ENCODE data around the gene ZFPM1. TPM values are rescaled to one million over a fixed set of nuclear protein-coding genes. Genes with fewer than 3 reads are reported as not detected.
"Not testable (repeated sequence)": the region's sequence is repeated elsewhere in the genome, so short reads cannot be mapped to it uniquely, and the experiment has no call there.

The ZFPM1 gene
- total RNA-seq, 1 donor from 2014 or later, result 1.7 TPM

DNA sequence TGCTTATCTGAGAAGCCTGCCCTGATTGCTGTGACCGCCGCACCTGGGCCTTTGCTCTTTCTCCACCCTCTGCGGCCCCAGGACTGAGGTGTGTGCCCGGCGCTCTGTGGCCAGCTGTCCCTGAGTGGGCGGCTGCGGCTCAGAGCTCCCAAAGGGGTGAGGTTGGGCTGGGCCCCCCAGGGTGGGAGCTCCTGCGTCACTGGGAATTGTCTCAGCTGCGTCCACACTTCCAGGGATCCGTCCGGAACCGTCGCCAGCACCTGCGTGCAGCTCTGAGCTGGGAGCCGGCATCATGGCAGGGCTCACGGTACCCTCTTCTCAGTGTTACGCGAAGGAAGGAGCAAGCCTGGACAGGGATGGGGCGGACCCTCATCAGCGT, 46.0 kb upstream of the ZFPM1 start:
- intact Hi-C loops (cut with DNase I), result no loop called here
- no peak for TF ChIP-seq POLR2AphosphoS5 (IDR thresholded peaks at IDR 0.05; ENCODE audit: insufficient read depth in 1 of 2, low read depth in 1 of 2)
- TF ChIP-seq POLR2A (IDR thresholded peaks at IDR 0.05), result no peak
- TF ChIP-seq, protein P1, sequence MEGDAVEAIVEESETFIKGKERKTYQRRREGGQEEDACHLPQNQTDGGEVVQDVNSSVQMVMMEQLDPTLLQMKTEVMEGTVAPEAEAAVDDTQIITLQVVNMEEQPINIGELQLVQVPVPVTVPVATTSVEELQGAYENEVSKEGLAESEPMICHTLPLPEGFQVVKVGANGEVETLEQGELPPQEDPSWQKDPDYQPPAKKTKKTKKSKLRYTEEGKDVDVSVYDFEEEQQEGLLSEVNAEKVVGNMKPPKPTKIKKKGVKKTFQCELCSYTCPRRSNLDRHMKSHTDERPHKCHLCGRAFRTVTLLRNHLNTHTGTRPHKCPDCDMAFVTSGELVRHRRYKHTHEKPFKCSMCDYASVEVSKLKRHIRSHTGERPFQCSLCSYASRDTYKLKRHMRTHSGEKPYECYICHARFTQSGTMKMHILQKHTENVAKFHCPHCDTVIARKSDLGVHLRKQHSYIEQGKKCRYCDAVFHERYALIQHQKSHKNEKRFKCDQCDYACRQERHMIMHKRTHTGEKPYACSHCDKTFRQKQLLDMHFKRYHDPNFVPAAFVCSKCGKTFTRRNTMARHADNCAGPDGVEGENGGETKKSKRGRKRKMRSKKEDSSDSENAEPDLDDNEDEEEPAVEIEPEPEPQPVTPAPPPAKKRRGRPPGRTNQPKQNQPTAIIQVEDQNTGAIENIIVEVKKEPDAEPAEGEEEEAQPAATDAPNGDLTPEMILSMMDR (IDR thresholded peaks at IDR 0.05), result no peak

DNA sequence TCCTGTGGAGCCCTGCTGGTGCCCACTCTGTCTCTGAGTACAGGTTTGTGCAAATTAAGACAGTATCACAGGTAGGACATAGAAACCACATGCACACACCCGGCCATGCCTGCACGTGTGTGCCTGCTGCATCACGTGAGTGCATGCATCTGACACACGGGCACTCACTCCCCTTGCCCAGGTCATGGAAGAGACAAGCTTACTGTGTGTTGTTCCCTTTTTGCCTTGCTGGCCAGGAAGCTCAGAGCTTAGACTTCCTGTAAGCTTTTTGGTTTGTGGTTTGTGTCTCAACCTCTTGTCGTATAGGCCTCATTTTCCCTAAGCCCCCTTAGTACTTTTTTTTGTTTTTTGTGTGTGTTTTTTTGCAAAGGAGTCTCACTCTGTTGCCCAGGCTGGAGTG, 45.3 kb upstream of the ZFPM1 start:
- intact Hi-C loops (cut with DNase I), result no loop called here
- H3K27ac ChIP-seq, result no peak overlapping the region

More for the DNA sequence above, 46.0 kb upstream of the ZFPM1 start:
- no peak for DNase-seq (ENCODE audit: extremely low spot score in 2 of 2)
- Histone ChIP-seq H3K4me3 (no peak overlapping the region), H3K27me3 (no peaks in the 10 kb centered on the region), H3K27ac (no peak overlapping the region), H3K9me3 (no peaks in the 10 kb centered on the region), H3K4me1 (peaks cover 25% of the 10 kb centered on the region), H3K36me3 (no peaks in the 10 kb centered on the region)

DNA sequence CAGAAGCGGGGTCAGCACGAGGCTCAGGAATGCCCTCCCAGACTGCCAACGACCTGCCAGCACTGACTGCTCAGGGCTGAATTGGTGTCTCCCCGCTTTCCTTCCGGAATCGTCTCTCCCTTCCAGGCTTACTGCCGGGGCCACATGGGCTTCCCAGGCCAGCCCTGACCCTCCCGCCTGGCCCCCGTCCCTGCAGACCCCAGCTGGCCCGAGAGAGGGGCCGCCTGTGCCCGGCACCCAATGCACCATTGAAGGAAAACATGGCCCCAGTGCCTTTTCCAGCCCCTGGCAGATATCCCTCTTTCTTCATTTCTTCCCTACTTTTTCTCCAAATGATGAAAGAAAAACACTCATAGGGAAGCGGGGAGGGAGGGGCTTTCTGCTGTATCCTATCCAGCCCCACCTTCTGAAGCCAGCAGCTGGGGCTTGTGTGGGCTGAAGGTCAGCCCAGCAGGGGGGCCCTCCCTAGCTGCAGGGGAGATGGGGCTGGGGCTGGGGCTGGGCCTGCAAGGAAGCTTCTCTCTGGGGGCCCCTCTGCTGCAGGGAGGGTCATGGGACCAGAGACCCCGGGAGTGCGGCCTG, 44.4 kb upstream of the ZFPM1 start:
- Histone ChIP-seq H3K27me3 (no peaks in the 10 kb centered on the region), H3K36me3 (no peaks in the 10 kb centered on the region), H3K4me3 (no peak overlapping the region), H3K4me1 (peaks cover 25% of the 10 kb centered on the region), H3K27ac (no peak overlapping the region), H3K9me3 (no peaks in the 10 kb centered on the region)
- intact Hi-C loops (cut with DNase I), result no loop called here
- TF ChIP-seq, protein P1 (IDR thresholded peaks at IDR 0.05), result no peak
- TF ChIP-seq POLR2A (IDR thresholded peaks at IDR 0.05), result no peak
- TF ChIP-seq POLR2AphosphoS5 (IDR thresholded peaks at IDR 0.05; ENCODE audit: insufficient read depth in 1 of 2, low read depth in 1 of 2), result no peak
- DNase-seq (ENCODE audit: extremely low spot score in 2 of 2), result no peak

More for the DNA sequence above, 45.3 kb upstream of the ZFPM1 start:
- no peak overlapping the region for H3K4me3 ChIP-seq
- H3K4me1 ChIP-seq, result peaks cover 25% of the 10 kb centered on the region
- no peaks in the 10 kb centered on the region for H3K9me3 ChIP-seq
- no peak for DNase-seq (ENCODE audit: extremely low spot score in 2 of 2)
- H3K27me3 ChIP-seq, result no peaks in the 10 kb centered on the region
- TF ChIP-seq, protein P1 (IDR thresholded peaks at IDR 0.05), result no peak
- no peak for TF ChIP-seq POLR2AphosphoS5 (IDR thresholded peaks at IDR 0.05; ENCODE audit: insufficient read depth in 1 of 2, low read depth in 1 of 2)
- H3K36me3 ChIP-seq, result no peaks in the 10 kb centered on the region

DNA sequence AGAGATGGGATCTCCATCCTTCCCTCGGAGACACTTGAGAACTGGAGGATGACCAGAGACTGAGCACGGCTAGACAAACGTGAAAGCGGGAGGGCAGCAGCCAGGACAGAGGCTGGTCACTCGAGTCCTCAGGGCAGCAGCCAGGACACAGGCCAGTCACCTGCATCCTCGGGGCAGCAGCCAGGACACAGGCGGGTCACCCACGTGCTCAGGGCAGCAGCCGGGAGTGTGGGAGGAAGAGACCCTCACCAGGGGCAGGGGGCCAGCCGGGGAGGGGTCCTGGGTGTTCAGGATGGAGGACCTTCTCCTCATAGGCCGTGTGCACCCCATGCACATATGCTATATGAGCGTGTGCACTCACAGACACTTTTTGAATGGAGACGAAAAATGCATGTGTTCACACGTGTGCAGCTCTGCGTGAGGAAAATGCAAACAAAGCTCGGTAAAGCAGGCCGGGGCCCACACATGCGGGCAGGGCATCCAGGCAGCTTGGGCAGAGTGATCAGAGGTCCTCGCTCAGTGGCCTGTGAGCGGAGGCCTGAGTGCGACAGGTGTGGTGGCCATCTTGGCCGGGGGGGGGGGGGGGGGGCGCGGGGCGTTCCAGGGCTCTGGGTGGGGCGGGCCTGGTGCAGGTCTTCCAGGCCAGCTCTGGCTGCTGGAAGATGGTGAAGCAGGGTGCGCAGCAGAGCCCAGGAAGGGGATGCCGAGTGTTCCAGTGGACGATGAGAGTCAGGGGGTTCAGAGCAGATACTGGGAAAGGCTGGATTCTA, 43.6 kb upstream of the ZFPM1 start:
- Histone ChIP-seq H3K4me1 (peaks cover 25% of the 10 kb centered on the region), H3K9me3 (no peaks in the 10 kb centered on the region), H3K36me3 (no peaks in the 10 kb centered on the region), H3K4me3 (no peak overlapping the region), H3K27ac (no peak overlapping the region), H3K27me3 (no peaks in the 10 kb centered on the region)
- no peak for TF ChIP-seq POLR2AphosphoS5 (IDR thresholded peaks at IDR 0.05; ENCODE audit: insufficient read depth in 1 of 2, low read depth in 1 of 2)
- TF ChIP-seq, protein P1 (IDR thresholded peaks at IDR 0.05), result no peak
- TF ChIP-seq POLR2A (IDR thresholded peaks at IDR 0.05), result no peak
- DNase-seq (ENCODE audit: extremely low spot score in 2 of 2), result no peak
- intact Hi-C loops (cut with DNase I), result no loop called here

DNA sequence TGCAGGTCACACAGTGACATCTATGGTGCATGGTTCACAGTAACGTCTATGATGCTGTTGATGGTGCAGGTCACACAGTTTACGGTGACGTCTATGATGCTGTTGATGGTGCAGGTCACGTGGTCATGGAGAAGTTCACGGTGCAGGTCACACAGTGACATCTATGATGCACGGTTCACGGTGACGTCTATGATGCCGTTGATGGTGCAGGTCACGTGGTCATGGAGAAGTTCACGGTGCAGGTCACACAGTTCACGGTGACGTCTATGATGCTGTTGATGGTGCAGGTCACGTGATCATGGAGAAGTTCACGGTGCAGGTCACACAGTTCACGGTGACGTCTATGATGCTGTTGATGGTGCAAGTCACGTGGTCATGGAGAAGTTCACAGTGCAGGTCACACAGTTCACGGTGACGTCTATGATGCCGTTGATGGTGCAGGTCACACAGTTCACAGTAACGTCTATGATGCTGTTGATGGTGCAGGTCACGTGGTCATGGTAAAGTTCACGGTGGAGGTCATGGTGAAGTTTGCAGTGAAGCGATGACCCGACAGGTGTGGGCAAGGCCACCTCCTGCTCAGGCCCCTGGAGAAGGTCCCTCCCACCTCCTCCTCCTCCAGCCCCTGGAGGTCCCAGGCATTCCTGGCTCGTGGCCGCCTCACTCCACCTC, 42.6 kb upstream of the ZFPM1 start:
- DNase-seq (ENCODE audit: extremely low spot score in 2 of 2); H3K9me3 ChIP-seq; H3K36me3 ChIP-seq; H3K27ac ChIP-seq; H3K27me3 ChIP-seq; H3K4me3 ChIP-seq; intact Hi-C loops (cut with DNase I): not testable (repeated sequence)
- peaks cover 15% of the 10 kb centered on the region for H3K4me1 ChIP-seq
